Measurements from ENCODE around the gene FMN1. TPM values are rescaled to one million over a fixed set of nuclear protein-coding genes. Genes with fewer than 3 reads are reported as not detected.

The FMN1 gene
- total RNA-seq, 1 experiment from 2014 or later: 0.37 TPM

DNA sequence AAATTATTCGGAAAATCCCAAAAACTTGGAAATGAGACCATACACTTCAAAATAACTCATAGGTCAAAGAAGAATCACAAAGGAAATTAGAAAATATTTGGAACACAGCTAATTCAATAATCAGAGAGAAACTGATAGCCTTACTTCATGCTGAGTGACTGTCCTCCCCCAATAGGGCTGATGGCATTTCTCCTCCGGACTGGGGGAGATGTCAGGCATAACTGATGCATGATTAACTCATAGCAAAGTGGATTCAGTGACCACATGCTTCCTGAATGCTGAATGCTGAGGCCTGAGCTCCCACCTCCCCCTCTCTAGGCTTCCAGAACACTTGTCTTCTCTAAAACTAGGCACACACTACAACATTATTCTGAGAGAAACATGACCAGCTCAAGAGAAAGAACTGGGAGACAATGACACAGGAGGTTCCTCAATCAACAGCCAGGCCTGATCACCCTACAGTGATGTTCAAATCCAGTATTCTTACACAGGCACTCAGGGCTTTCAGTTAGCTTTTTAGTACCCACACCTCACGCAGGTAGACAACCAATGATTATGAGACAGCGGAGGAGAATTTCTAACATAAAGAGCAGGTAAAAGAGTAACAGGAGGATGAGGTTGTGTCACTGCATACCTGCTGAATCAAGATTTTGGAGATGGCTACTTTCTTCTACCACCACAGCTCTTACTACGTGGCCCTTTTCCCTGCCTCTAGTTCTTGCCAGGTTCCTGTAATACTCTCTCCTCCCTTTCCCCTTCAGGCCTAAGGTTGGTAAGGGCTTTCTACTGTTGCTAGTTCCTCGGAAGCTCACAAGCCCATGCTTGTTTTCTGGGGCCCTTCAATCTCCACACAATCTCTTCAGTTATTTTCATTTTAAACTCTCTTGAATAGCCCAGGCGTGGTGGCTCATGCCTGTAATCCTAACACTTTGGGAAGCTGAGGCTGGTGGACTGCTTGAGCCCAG lies 96.1 kb downstream of the FMN1 start:
- TF ChIP-seq EZH2 (IDR thresholded peaks at IDR 0.05; ENCODE audit: borderline replicate concordance, low read depth, low read length, poor library complexity, severe bottlenecking): no peak
- Histone ChIP-seq H3K9me3 (ENCODE audit: low read depth, low read length, poor library complexity, severe bottlenecking) (no peaks in the 10 kb centered on the region), H3K27ac (ENCODE audit: low read depth, low read length, poor library complexity, severe bottlenecking) (no peak overlapping the region), H3K4me1 (ENCODE audit: insufficient read depth, low read length, poor library complexity, severe bottlenecking) (no peaks in the 10 kb centered on the region), H3K27me3 (replicated peaks; ENCODE audit: insufficient read depth, low read depth, low read length, poor library complexity) (peaks cover 50% of the 10 kb centered on the region), H3K36me3 (ENCODE audit: insufficient read depth, low read length, poor library complexity, severe bottlenecking) (no peaks in the 10 kb centered on the region), H3K4me3 (ENCODE audit: low read depth, low read length, poor library complexity, severe bottlenecking) (no peak overlapping the region)
- intact Hi-C loops (cut with micrococcal nuclease; ENCODE audit: unreplicated experiment): no loop called here
- DNase-seq (ENCODE audit: low spot score): no peak
- CTCF ChIA-PET: no interaction called here
- BruUV-seq (replicated peaks): no TSS peak
- POLR2A ChIA-PET (ENCODE audit: low non-redundant PET): interaction anchor here (0.5 kb wide), 1 partner anchor 370 kb away, joined by 3 read pairs; no protein-coding TSS in a partner anchor

DNA sequence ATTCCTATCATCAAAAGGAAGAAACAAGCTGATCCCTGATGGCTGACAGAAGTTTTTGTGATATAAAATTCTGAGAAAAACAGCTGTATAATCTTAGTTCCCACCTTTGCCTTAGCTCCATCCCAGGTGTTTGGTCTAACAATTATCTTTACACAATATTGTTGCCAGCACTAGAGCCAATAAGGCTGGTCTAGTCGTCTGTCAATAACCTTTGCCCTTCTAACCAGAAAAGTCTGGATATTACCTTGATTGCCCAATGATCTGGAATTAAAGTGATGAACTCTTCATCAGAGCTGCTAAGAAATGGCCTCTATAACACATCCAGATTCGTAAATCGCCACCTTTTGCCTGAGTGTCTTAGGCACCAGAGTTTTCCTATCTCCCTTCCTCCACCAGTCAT lies 98.4 kb downstream of the FMN1 start:
- Histone ChIP-seq H3K4me3 (ENCODE audit: low read depth, low read length, poor library complexity, severe bottlenecking) (no peak overlapping the region), H3K27ac (ENCODE audit: low read depth, low read length, poor library complexity, severe bottlenecking) (no peak overlapping the region), H3K36me3 (ENCODE audit: insufficient read depth, low read length, poor library complexity, severe bottlenecking) (no peaks in the 10 kb centered on the region), H3K4me1 (ENCODE audit: insufficient read depth, low read length, poor library complexity, severe bottlenecking) (no peaks in the 10 kb centered on the region), H3K9me3 (ENCODE audit: low read depth, low read length, poor library complexity, severe bottlenecking) (no peaks in the 10 kb centered on the region), H3K27me3 (replicated peaks; ENCODE audit: insufficient read depth, low read depth, low read length, poor library complexity) (peaks cover 29% of the 10 kb centered on the region)
- ChIA-PET CTCF (no interaction called here), POLR2A (ENCODE audit: low non-redundant PET) (interaction anchor here (0.7 kb wide), 1 partner anchor 214 kb away, joined by 4 read pairs; the partner anchor contains the start of gene RYR3)
- DNase-seq (ENCODE audit: low spot score): no peak
- BruUV-seq (replicated peaks): no TSS peak
- TF ChIP-seq EZH2 (IDR thresholded peaks at IDR 0.05; ENCODE audit: borderline replicate concordance, low read depth, low read length, poor library complexity, severe bottlenecking): no peak
- TF ChIP-seq, protein P1, sequence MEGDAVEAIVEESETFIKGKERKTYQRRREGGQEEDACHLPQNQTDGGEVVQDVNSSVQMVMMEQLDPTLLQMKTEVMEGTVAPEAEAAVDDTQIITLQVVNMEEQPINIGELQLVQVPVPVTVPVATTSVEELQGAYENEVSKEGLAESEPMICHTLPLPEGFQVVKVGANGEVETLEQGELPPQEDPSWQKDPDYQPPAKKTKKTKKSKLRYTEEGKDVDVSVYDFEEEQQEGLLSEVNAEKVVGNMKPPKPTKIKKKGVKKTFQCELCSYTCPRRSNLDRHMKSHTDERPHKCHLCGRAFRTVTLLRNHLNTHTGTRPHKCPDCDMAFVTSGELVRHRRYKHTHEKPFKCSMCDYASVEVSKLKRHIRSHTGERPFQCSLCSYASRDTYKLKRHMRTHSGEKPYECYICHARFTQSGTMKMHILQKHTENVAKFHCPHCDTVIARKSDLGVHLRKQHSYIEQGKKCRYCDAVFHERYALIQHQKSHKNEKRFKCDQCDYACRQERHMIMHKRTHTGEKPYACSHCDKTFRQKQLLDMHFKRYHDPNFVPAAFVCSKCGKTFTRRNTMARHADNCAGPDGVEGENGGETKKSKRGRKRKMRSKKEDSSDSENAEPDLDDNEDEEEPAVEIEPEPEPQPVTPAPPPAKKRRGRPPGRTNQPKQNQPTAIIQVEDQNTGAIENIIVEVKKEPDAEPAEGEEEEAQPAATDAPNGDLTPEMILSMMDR (conservative IDR thresholded peaks at IDR 0.05; ENCODE audit: low read depth, low read length): no peak
- intact Hi-C loops (cut with micrococcal nuclease; ENCODE audit: unreplicated experiment): no loop called here

DNA sequence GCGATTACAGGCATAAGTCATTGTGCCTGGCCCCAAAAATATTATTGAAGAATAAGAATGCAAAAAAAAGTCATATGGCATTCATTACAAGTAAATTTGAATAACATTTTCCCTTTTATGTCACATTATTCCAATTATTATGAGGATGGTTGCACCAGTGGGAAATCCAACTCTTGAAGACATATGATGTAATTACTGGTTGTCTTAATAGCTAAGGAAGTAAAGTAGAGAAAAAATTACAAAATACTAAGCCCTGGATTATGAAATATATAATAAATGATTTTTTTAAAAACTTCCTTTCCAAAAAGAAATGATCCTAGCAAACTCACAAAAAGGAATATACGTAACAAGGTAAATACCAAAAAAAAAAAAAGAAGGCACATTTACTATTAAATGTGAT lies 98.9 kb downstream of the FMN1 start:
- no peak for DNase-seq (ENCODE audit: low spot score)
- CTCF ChIA-PET: no interaction called here
- no peak overlapping the region for H3K4me3 ChIP-seq (ENCODE audit: low read depth, low read length, poor library complexity, severe bottlenecking)
- no peaks in the 10 kb centered on the region for H3K9me3 ChIP-seq (ENCODE audit: low read depth, low read length, poor library complexity, severe bottlenecking)
- H3K27ac ChIP-seq (ENCODE audit: low read depth, low read length, poor library complexity, severe bottlenecking): no peak overlapping the region
- no TSS peak for BruUV-seq (replicated peaks)
- TF ChIP-seq, protein P1 (conservative IDR thresholded peaks at IDR 0.05; ENCODE audit: low read depth, low read length): no peak
- TF ChIP-seq EZH2 (IDR thresholded peaks at IDR 0.05; ENCODE audit: borderline replicate concordance, low read depth, low read length, poor library complexity, severe bottlenecking): no peak
- H3K4me1 ChIP-seq (ENCODE audit: insufficient read depth, low read length, poor library complexity, severe bottlenecking): no peaks in the 10 kb centered on the region
- no peaks in the 10 kb centered on the region for H3K36me3 ChIP-seq (ENCODE audit: insufficient read depth, low read length, poor library complexity, severe bottlenecking)
- intact Hi-C loops (cut with micrococcal nuclease; ENCODE audit: unreplicated experiment): no loop called here
- H3K27me3 ChIP-seq (replicated peaks; ENCODE audit: insufficient read depth, low read depth, low read length, poor library complexity): peaks cover 29% of the 10 kb centered on the region
- POLR2A ChIA-PET (ENCODE audit: low non-redundant PET): interaction anchor here (0.7 kb wide), 1 partner anchor 215 kb away, joined by 4 read pairs; the partner anchor contains the start of gene RYR3

Data from A673 (cell line).